Stimulated activated CD4-positive, alpha-beta T cell treated with anti-CD3 and anti-CD28 coated beads, Interleukin-15, amount 100 ng/mL, for 48 hours (primary cell): Measurements from ENCODE around the gene COG8.
A peak's percentile ranks its signal among the peaks of the same experiment; 100 is the strongest.

Source experiments
- DNase-seq, 2 donors: peaks; one replicate each; pipeline ENCODE4 v3.0.0-alpha.2; 2020; ENCODE audit warnings: low read depth in 2 of 2

COG8 gene

GRCh38 chr16:69345923-69346322 is 6.6 kb upstream of the COG8 start:
- DNase-seq = no peak

- DNase-seq = no peak
These were observed 4.8 kb upstream of the COG8 start for GRCh38 chr16:69344171-69344570.

GRCh38 chr16:69340095-69340644 is 806 bp upstream of the COG8 start:
- no peak for DNase-seq

- peak in 1 of 2 donors; percentile 40 for DNase-seq
These were observed 641 bp downstream of the COG8 start for GRCh38 chr16:69338557-69339288.

- DNase-seq = no peak
These were observed 4.7 kb downstream of the COG8 start for GRCh38 chr16:69334696-69335095.

GRCh38 chr16:69330286-69331109 is 8.9 kb downstream of the COG8 start, which contains the start of gene PDF:
Gene PDF, minus strand, starts transcription at chr16:69330588. Its CDS starts 18 bp downstream, at chr16:69330570.
- peak; percentile 63 to 76 for DNase-seq

- DNase-seq = peak; percentile 15 to 23
These were observed 9.7 kb downstream of the COG8 start for GRCh38 chr16:69329369-69330285.

GRCh38 chr16:69328854-69329316 is 10.5 kb downstream of the COG8 start:
- DNase-seq = no peak

- DNase-seq = no peak
These were observed 11.6 kb downstream of the COG8 start for GRCh38 chr16:69327585-69328310.

GRCh38 chr16:69326172-69326873 is 13.0 kb downstream of the COG8 start:
- DNase-seq = no peak

- DNase-seq = no peak
These were observed 13.6 kb downstream of the COG8 start for GRCh38 chr16:69325784-69326171.

- no peak for DNase-seq
These were observed 14.6 kb downstream of the COG8 start for GRCh38 chr16:69324585-69325253.

- no peak for DNase-seq
These were observed 15.3 kb downstream of the COG8 start for GRCh38 chr16:69324013-69324531.

GRCh38 chr16:69323415-69323814 is 15.9 kb downstream of the COG8 start:
- DNase-seq = no peak

- no peak for DNase-seq
These were observed 17.0 kb downstream of the COG8 start for GRCh38 chr16:69322343-69322742.

- DNase-seq = no peak
These were observed 18.3 kb downstream of the COG8 start for GRCh38 chr16:69321080-69321479.

- no peak for DNase-seq
These were observed 18.7 kb downstream of the COG8 start for GRCh38 chr16:69320740-69321073.

GRCh38 chr16:69319826-69320739 is 19.3 kb downstream of the COG8 start:
- DNase-seq = no peak
